DOHH2 (cell line): ENCODE data around the gene SBK2.

Experiments used
- EZH2phosphoT487 ChIP-seq: fragments of 200-600 bp; sonication (generic); IDR thresholded peaks from 2 replicates; pipeline ENCODE4 v1.6.1; 2017; ENCODE audit warnings: borderline replicate concordance, mild to moderate bottlenecking, antibody characterized with exemption, low read length, moderate library complexity, mixed read lengths
- TF ChIP-seq, protein P1 (sequence below): fragments of 200-600 bp; sonication (generic); IDR thresholded peaks from one replicate; pipeline ENCODE4 v1.5.1; 2014; ENCODE audit warnings: antibody characterized with exemption, mild to moderate bottlenecking, low read depth, low read length; ENCODE audit not compliant: poor library complexity, severe bottlenecking

DNA sequence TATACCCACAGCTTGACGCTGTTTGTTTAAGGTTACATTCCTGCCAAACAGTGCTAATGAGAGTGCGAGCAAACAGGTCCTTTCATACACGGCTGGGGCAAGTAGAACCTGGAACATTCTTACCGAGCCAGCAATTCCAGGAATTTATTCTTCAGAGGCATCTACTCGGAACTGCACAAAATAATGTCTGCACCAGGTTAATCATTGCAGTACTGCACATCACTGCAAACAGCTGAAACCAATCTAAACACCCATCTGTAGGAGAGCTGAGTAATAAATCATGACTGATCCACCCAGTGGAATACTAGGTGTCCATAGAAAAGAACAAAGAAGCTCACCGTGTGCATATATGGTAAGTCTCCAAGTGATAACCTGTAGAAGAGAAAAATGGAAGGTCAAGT is 44.9 kb upstream of the SBK2 start:
- TF ChIP-seq, protein P1, sequence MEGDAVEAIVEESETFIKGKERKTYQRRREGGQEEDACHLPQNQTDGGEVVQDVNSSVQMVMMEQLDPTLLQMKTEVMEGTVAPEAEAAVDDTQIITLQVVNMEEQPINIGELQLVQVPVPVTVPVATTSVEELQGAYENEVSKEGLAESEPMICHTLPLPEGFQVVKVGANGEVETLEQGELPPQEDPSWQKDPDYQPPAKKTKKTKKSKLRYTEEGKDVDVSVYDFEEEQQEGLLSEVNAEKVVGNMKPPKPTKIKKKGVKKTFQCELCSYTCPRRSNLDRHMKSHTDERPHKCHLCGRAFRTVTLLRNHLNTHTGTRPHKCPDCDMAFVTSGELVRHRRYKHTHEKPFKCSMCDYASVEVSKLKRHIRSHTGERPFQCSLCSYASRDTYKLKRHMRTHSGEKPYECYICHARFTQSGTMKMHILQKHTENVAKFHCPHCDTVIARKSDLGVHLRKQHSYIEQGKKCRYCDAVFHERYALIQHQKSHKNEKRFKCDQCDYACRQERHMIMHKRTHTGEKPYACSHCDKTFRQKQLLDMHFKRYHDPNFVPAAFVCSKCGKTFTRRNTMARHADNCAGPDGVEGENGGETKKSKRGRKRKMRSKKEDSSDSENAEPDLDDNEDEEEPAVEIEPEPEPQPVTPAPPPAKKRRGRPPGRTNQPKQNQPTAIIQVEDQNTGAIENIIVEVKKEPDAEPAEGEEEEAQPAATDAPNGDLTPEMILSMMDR, result no peak
- TF ChIP-seq EZH2phosphoT487, result no peak
